ENCODE data around the gene EPSTI1.
A peak's percentile ranks its signal among the peaks of the same experiment; 100 is the strongest.

Gene EPSTI1

GRCh38 chr13:42981853-42982252 lies 10.2 kb downstream of the EPSTI1 start:
- FAIRE-seq, result no peak
- DNase-seq (ENCODE audit: insufficient read length, low spot score), result no peak
- TF ChIP-seq POU2F2 (IDR thresholded peaks at IDR 0.05; ENCODE audit: low read depth, low read length) (no peak), POLR2A (IDR thresholded peaks at IDR 0.05; ENCODE audit: low read depth, low read length) (no peak), PAX5 (IDR thresholded peaks at IDR 0.05; ENCODE audit: insufficient read depth, low read length, severe bottlenecking) (no peak), POLR2AphosphoS5 (IDR thresholded peaks at IDR 0.05; ENCODE audit: low read depth, low read length) (no peak), SPI1 (IDR thresholded peaks at IDR 0.05; ENCODE audit: low read depth, low read length) (no peak), TAF1 (IDR thresholded peaks at IDR 0.05; ENCODE audit: low read depth, low read length) (no peak)

- DNase-seq (ENCODE audit: insufficient read length, low spot score) (no peak), FAIRE-seq (peak; percentile 38)
- TF ChIP-seq POLR2AphosphoS5 (IDR thresholded peaks at IDR 0.05; ENCODE audit: low read depth, low read length) (no peak), SPI1 (IDR thresholded peaks at IDR 0.05; ENCODE audit: low read depth, low read length) (no peak), PAX5 (IDR thresholded peaks at IDR 0.05; ENCODE audit: insufficient read depth, low read length, severe bottlenecking) (no peak), POU2F2 (IDR thresholded peaks at IDR 0.05; ENCODE audit: low read depth, low read length) (no peak), TAF1 (IDR thresholded peaks at IDR 0.05; ENCODE audit: low read depth, low read length) (no peak), POLR2A (IDR thresholded peaks at IDR 0.05; ENCODE audit: low read depth, low read length) (no peak)
Observed at GRCh38 chr13:42981317-42981716, 10.7 kb downstream of the EPSTI1 start.

- FAIRE-seq (peak; percentile 77), DNase-seq (ENCODE audit: insufficient read length, low spot score) (no peak)
- TF ChIP-seq PAX5 (IDR thresholded peaks at IDR 0.05; ENCODE audit: insufficient read depth, low read length, severe bottlenecking), result no peak
- TF ChIP-seq POLR2A (IDR thresholded peaks at IDR 0.05; ENCODE audit: low read depth, low read length), result no peak
- no peak for TF ChIP-seq TAF1 (IDR thresholded peaks at IDR 0.05; ENCODE audit: low read depth, low read length)
- TF ChIP-seq POLR2AphosphoS5 (IDR thresholded peaks at IDR 0.05; ENCODE audit: low read depth, low read length), result no peak
- peak; percentile 91 for TF ChIP-seq SPI1 (IDR thresholded peaks at IDR 0.05; ENCODE audit: low read depth, low read length)
Observed at GRCh38 chr13:42977219-42977659, 14.8 kb downstream of the EPSTI1 start.

GRCh38 chr13:42976066-42976465 lies 16.0 kb downstream of the EPSTI1 start:
- no peak for DNase-seq (ENCODE audit: insufficient read length, low spot score)
- TF ChIP-seq TAF1 (IDR thresholded peaks at IDR 0.05; ENCODE audit: low read depth, low read length), result no peak
- TF ChIP-seq POLR2AphosphoS5 (IDR thresholded peaks at IDR 0.05; ENCODE audit: low read depth, low read length), result no peak
- TF ChIP-seq SPI1 (IDR thresholded peaks at IDR 0.05; ENCODE audit: low read depth, low read length), result no peak
- no peak for TF ChIP-seq POLR2A (IDR thresholded peaks at IDR 0.05; ENCODE audit: low read depth, low read length)
- no peak for TF ChIP-seq PAX5 (IDR thresholded peaks at IDR 0.05; ENCODE audit: insufficient read depth, low read length, severe bottlenecking)
- no peak for TF ChIP-seq POU2F2 (IDR thresholded peaks at IDR 0.05; ENCODE audit: low read depth, low read length)
- no peak for FAIRE-seq

GRCh38 chr13:42973581-42973980 lies 18.5 kb downstream of the EPSTI1 start:
- FAIRE-seq (no peak), DNase-seq (ENCODE audit: insufficient read length, low spot score) (no peak)
- TF ChIP-seq PAX5 (IDR thresholded peaks at IDR 0.05; ENCODE audit: insufficient read depth, low read length, severe bottlenecking) (no peak), TAF1 (IDR thresholded peaks at IDR 0.05; ENCODE audit: low read depth, low read length) (no peak), POU2F2 (IDR thresholded peaks at IDR 0.05; ENCODE audit: low read depth, low read length) (no peak), POLR2AphosphoS5 (IDR thresholded peaks at IDR 0.05; ENCODE audit: low read depth, low read length) (no peak), SPI1 (IDR thresholded peaks at IDR 0.05; ENCODE audit: low read depth, low read length) (no peak), POLR2A (IDR thresholded peaks at IDR 0.05; ENCODE audit: low read depth, low read length) (no peak)

GRCh38 chr13:42971691-42972347 lies 20.2 kb downstream of the EPSTI1 start:
- TF ChIP-seq PAX5 (IDR thresholded peaks at IDR 0.05; ENCODE audit: insufficient read depth, low read length, severe bottlenecking) (no peak), POLR2AphosphoS5 (IDR thresholded peaks at IDR 0.05; ENCODE audit: low read depth, low read length) (no peak), SPI1 (IDR thresholded peaks at IDR 0.05; ENCODE audit: low read depth, low read length) (no peak), POU2F2 (IDR thresholded peaks at IDR 0.05; ENCODE audit: low read depth, low read length) (no peak), POLR2A (IDR thresholded peaks at IDR 0.05; ENCODE audit: low read depth, low read length) (no peak), TAF1 (IDR thresholded peaks at IDR 0.05; ENCODE audit: low read depth, low read length) (no peak)
- DNase-seq (ENCODE audit: insufficient read length, low spot score), result no peak
- FAIRE-seq, result peak; percentile 45

GRCh38 chr13:42970824-42971690 lies 21.0 kb downstream of the EPSTI1 start:
- DNase-seq (ENCODE audit: insufficient read length, low spot score), result no peak
- FAIRE-seq, result peak; percentile 95
- TF ChIP-seq PAX5 (IDR thresholded peaks at IDR 0.05; ENCODE audit: insufficient read depth, low read length, severe bottlenecking), result no peak
- TF ChIP-seq POU2F2 (IDR thresholded peaks at IDR 0.05; ENCODE audit: low read depth, low read length), result no peak
- TF ChIP-seq POLR2AphosphoS5 (IDR thresholded peaks at IDR 0.05; ENCODE audit: low read depth, low read length), result no peak
- no peak for TF ChIP-seq SPI1 (IDR thresholded peaks at IDR 0.05; ENCODE audit: low read depth, low read length)
- TF ChIP-seq POLR2A (IDR thresholded peaks at IDR 0.05; ENCODE audit: low read depth, low read length), result no peak

GRCh38 chr13:42969565-42970172 lies 22.4 kb downstream of the EPSTI1 start:
- no peak for TF ChIP-seq POLR2AphosphoS5 (IDR thresholded peaks at IDR 0.05; ENCODE audit: low read depth, low read length)
- no peak for TF ChIP-seq SPI1 (IDR thresholded peaks at IDR 0.05; ENCODE audit: low read depth, low read length)
- no peak for TF ChIP-seq PAX5 (IDR thresholded peaks at IDR 0.05; ENCODE audit: insufficient read depth, low read length, severe bottlenecking)
- TF ChIP-seq TAF1 (IDR thresholded peaks at IDR 0.05; ENCODE audit: low read depth, low read length), result no peak
- no peak for TF ChIP-seq POU2F2 (IDR thresholded peaks at IDR 0.05; ENCODE audit: low read depth, low read length)
- TF ChIP-seq POLR2A (IDR thresholded peaks at IDR 0.05; ENCODE audit: low read depth, low read length), result no peak
- DNase-seq (ENCODE audit: insufficient read length, low spot score) (peak; percentile 37), FAIRE-seq (peak; percentile 81)

GRCh38 chr13:42968906-42969305 lies 23.1 kb downstream of the EPSTI1 start:
- TF ChIP-seq TAF1 (IDR thresholded peaks at IDR 0.05; ENCODE audit: low read depth, low read length) (no peak), POLR2AphosphoS5 (IDR thresholded peaks at IDR 0.05; ENCODE audit: low read depth, low read length) (no peak), SPI1 (IDR thresholded peaks at IDR 0.05; ENCODE audit: low read depth, low read length) (no peak), POLR2A (IDR thresholded peaks at IDR 0.05; ENCODE audit: low read depth, low read length) (no peak), PAX5 (IDR thresholded peaks at IDR 0.05; ENCODE audit: insufficient read depth, low read length, severe bottlenecking) (no peak), POU2F2 (IDR thresholded peaks at IDR 0.05; ENCODE audit: low read depth, low read length) (no peak)
- FAIRE-seq (no peak), DNase-seq (ENCODE audit: insufficient read length, low spot score) (no peak)

Measured in GM12891 (cell line).